ENCODE measurements around the gene PAAF1.

DNA sequence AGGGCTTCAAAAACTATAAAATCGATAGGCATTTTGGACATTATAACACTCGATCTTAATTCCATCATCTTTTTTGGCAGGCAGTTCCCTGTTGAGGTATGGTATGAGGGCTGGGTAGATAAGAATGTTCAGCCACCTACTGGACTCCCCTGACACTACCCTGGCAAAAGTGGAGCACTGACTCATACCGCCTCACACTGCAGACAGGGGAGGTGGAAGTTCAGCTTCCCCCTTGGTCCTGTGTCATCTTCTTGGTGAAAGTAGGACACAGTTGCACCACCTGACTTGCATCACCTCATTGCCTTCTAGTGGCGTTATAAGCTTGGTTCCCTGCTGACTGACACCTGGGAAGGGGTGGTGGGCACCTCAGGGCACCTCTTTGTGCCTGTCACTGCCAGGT lies 30.4 kb downstream of the PAAF1 start:
- TF ChIP-seq POLR2AphosphoS5 (IDR thresholded peaks at IDR 0.05) (no peak), EP300 (IDR thresholded peaks at IDR 0.05) (no peak), POLR2A (IDR thresholded peaks at IDR 0.05) (no peak)
- TF ChIP-seq, protein P1, sequence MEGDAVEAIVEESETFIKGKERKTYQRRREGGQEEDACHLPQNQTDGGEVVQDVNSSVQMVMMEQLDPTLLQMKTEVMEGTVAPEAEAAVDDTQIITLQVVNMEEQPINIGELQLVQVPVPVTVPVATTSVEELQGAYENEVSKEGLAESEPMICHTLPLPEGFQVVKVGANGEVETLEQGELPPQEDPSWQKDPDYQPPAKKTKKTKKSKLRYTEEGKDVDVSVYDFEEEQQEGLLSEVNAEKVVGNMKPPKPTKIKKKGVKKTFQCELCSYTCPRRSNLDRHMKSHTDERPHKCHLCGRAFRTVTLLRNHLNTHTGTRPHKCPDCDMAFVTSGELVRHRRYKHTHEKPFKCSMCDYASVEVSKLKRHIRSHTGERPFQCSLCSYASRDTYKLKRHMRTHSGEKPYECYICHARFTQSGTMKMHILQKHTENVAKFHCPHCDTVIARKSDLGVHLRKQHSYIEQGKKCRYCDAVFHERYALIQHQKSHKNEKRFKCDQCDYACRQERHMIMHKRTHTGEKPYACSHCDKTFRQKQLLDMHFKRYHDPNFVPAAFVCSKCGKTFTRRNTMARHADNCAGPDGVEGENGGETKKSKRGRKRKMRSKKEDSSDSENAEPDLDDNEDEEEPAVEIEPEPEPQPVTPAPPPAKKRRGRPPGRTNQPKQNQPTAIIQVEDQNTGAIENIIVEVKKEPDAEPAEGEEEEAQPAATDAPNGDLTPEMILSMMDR (IDR thresholded peaks at IDR 0.05) = no peak

Data from sigmoid colon (tissue), 4 donors.